Measurements from ENCODE around the gene AAK1. TPM values are rescaled to one million over a fixed set of nuclear protein-coding genes. Genes with fewer than 3 reads are reported as not detected.

AAK1 gene
- total RNA-seq, 1 donor from 2014 or later = 108 TPM

DNA sequence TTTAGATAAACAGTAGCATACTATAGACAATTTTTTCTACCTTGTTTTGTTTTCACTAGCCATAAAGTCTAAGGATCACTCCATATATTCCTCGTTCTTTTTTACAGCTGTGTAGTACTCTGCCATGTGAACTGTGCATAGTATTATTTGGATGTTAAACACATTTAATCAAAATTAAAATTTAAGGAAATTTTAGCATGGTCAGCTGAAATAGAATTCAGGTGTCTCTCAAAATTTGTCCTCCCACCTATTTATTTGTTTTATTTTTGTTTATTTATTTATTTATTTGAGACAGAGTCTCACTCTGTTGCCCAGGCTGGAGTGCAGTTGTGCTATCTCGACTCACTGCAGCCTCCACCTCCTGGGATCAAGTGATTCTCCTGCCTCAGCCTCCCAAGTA lies 46.4 kb upstream of the AAK1 start:
- Mint-ChIP-seq H3K27me3 (ENCODE audit: low read depth, unreplicated experiment) (no peaks in the 10 kb centered on the region), H3K27ac (ENCODE audit: unreplicated experiment) (no peak overlapping the region), H3K9me3 (ENCODE audit: unreplicated experiment) (no peaks in the 10 kb centered on the region), H3K4me3 (ENCODE audit: unreplicated experiment) (no peak overlapping the region), H3K4me1 (ENCODE audit: low read depth, unreplicated experiment) (peaks cover under 1% of the 10 kb centered on the region), H3K36me3 (ENCODE audit: low read depth, unreplicated experiment) (no peaks in the 10 kb centered on the region)
- no peaks in the 10 kb centered on the region for H3K79me2 ChIP-seq (ENCODE audit: insufficient read depth, low read length)
- H3K9me3 ChIP-seq (ENCODE audit: insufficient read depth, low read depth, low read length) = no peaks in the 10 kb centered on the region
- H3K4me3 ChIP-seq (ENCODE audit: insufficient read depth, low read depth, low read length) = no peak overlapping the region
- DNase-seq (ENCODE audit: low read depth) = no peak
- H3K36me3 ChIP-seq (ENCODE audit: insufficient read depth, low read length) = no peaks in the 10 kb centered on the region
- H3K4me2 ChIP-seq (ENCODE audit: low read length) = no peak overlapping the region
- FAIRE-seq = no peak
- no peak overlapping the region for H2AFZ ChIP-seq (ENCODE audit: low read depth, low read length)
- no peaks in the 10 kb centered on the region for H3K27me3 ChIP-seq (ENCODE audit: insufficient read depth, low read length)
- no peak overlapping the region for H3K9ac ChIP-seq (ENCODE audit: low read length)
- no peak overlapping the region for H3K27ac ChIP-seq (ENCODE audit: low read depth, low read length)
- H4K20me1 ChIP-seq (ENCODE audit: insufficient read depth, low read length) = no peaks in the 10 kb centered on the region
- TF ChIP-seq EZH2 (IDR thresholded peaks at IDR 0.05; ENCODE audit: insufficient read depth, low read length) = no peak
- TF ChIP-seq, protein P1, sequence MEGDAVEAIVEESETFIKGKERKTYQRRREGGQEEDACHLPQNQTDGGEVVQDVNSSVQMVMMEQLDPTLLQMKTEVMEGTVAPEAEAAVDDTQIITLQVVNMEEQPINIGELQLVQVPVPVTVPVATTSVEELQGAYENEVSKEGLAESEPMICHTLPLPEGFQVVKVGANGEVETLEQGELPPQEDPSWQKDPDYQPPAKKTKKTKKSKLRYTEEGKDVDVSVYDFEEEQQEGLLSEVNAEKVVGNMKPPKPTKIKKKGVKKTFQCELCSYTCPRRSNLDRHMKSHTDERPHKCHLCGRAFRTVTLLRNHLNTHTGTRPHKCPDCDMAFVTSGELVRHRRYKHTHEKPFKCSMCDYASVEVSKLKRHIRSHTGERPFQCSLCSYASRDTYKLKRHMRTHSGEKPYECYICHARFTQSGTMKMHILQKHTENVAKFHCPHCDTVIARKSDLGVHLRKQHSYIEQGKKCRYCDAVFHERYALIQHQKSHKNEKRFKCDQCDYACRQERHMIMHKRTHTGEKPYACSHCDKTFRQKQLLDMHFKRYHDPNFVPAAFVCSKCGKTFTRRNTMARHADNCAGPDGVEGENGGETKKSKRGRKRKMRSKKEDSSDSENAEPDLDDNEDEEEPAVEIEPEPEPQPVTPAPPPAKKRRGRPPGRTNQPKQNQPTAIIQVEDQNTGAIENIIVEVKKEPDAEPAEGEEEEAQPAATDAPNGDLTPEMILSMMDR (IDR thresholded peaks at IDR 0.05; ENCODE audit: insufficient read depth, low read depth, low read length) = no peak
- peaks cover 26% of the 10 kb centered on the region for H3K4me1 ChIP-seq (ENCODE audit: insufficient read depth, low read length)

DNA sequence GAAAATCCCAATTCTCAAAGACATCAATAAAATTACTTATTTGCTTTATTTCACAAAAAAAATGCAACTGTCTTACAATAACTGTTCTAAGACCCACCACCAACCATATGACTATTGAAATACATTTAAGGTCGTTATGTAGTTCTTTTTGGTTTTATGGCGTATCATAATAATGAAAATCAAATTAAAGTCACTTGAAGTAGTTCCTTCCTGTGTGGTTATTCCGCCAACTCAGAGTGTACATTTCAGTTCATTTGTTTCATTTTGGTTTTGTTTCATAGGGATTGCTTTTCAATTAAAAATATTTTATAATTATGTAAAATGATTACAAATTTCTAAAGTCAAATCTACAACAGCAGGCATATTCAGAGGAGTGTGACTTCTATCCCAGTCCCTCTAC lies 45.9 kb upstream of the AAK1 start:
- Histone ChIP-seq H3K4me3 (ENCODE audit: insufficient read depth, low read depth, low read length) (no peak overlapping the region), H3K4me2 (ENCODE audit: low read length) (no peak overlapping the region), H3K4me1 (ENCODE audit: insufficient read depth, low read length) (peaks cover 22% of the 10 kb centered on the region), H2AFZ (ENCODE audit: low read depth, low read length) (no peak overlapping the region), H3K79me2 (ENCODE audit: insufficient read depth, low read length) (no peaks in the 10 kb centered on the region), H3K27me3 (ENCODE audit: insufficient read depth, low read length) (no peaks in the 10 kb centered on the region), H3K36me3 (ENCODE audit: insufficient read depth, low read length) (no peaks in the 10 kb centered on the region), H3K9ac (ENCODE audit: low read length) (no peak overlapping the region), H3K9me3 (ENCODE audit: insufficient read depth, low read depth, low read length) (no peaks in the 10 kb centered on the region), H4K20me1 (ENCODE audit: insufficient read depth, low read length) (no peaks in the 10 kb centered on the region), H3K27ac (ENCODE audit: low read depth, low read length) (no peak overlapping the region)
- Mint-ChIP-seq H3K36me3 (ENCODE audit: low read depth, unreplicated experiment) (no peaks in the 10 kb centered on the region), H3K27ac (ENCODE audit: unreplicated experiment) (no peak overlapping the region), H3K4me3 (ENCODE audit: unreplicated experiment) (no peak overlapping the region), H3K4me1 (ENCODE audit: low read depth, unreplicated experiment) (peaks cover 2% of the 10 kb centered on the region), H3K27me3 (ENCODE audit: low read depth, unreplicated experiment) (no peaks in the 10 kb centered on the region), H3K9me3 (ENCODE audit: unreplicated experiment) (no peaks in the 10 kb centered on the region)
- DNase-seq (ENCODE audit: low read depth) (no peak), FAIRE-seq (no peak)
- TF ChIP-seq EZH2 (IDR thresholded peaks at IDR 0.05; ENCODE audit: insufficient read depth, low read length) = no peak
- TF ChIP-seq, protein P1 (IDR thresholded peaks at IDR 0.05; ENCODE audit: insufficient read depth, low read depth, low read length) = no peak

DNA sequence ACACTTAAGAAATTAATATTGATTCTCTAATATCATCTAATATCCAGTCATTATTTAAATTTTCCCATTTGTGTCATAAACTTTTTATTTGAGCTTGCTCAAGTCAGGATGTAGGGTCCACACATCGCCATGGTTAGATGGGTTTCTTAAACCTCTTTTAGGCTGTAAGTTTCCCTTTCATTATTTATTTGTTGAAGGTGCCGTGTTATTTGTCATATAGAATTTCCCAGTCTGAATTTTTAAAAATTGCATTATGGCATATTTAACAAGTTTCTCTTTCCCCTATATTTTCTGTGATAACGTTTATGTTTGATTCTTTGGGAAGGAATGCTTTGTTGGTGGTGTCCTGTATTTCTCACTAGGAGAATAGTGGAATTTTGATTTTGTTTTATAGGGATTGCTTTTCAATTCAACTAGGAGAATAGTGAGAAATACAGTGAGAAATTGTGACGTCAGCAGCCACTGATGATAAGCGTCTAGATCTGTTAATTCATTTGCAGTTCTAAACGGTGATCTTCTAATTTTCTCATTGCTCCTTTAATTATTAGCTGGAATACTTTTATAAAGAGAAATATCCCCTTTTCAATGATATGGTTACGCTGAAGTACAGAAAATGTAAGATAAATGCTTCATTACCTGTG lies 44.6 kb upstream of the AAK1 start:
- H3K9ac ChIP-seq (ENCODE audit: low read length) = no peak overlapping the region
- H3K4me2 ChIP-seq (ENCODE audit: low read length) = no peak overlapping the region
- H3K27me3 ChIP-seq (ENCODE audit: insufficient read depth, low read length) = no peaks in the 10 kb centered on the region
- H3K27me3 Mint-ChIP-seq (ENCODE audit: low read depth, unreplicated experiment) = no peaks in the 10 kb centered on the region
- TF ChIP-seq, protein P1 (IDR thresholded peaks at IDR 0.05; ENCODE audit: insufficient read depth, low read depth, low read length) = no peak
- no peak for TF ChIP-seq EZH2 (IDR thresholded peaks at IDR 0.05; ENCODE audit: insufficient read depth, low read length)
- DNase-seq (ENCODE audit: low read depth) = no peak
- H3K27ac Mint-ChIP-seq (ENCODE audit: unreplicated experiment) = no peak overlapping the region
- H3K9me3 ChIP-seq (ENCODE audit: insufficient read depth, low read depth, low read length) = no peaks in the 10 kb centered on the region
- no peak overlapping the region for H3K27ac ChIP-seq (ENCODE audit: low read depth, low read length)
- H3K79me2 ChIP-seq (ENCODE audit: insufficient read depth, low read length) = no peaks in the 10 kb centered on the region
- no peaks in the 10 kb centered on the region for H3K9me3 Mint-ChIP-seq (ENCODE audit: unreplicated experiment)
- H3K4me1 ChIP-seq (ENCODE audit: insufficient read depth, low read length) = peaks cover 19% of the 10 kb centered on the region
- H2AFZ ChIP-seq (ENCODE audit: low read depth, low read length) = no peak overlapping the region
- no peaks in the 10 kb centered on the region for H3K36me3 Mint-ChIP-seq (ENCODE audit: low read depth, unreplicated experiment)
- no peak overlapping the region for H3K4me3 ChIP-seq (ENCODE audit: insufficient read depth, low read depth, low read length)
- H3K4me3 Mint-ChIP-seq (ENCODE audit: unreplicated experiment) = no peak overlapping the region
- H3K36me3 ChIP-seq (ENCODE audit: insufficient read depth, low read length) = no peaks in the 10 kb centered on the region
- H3K4me1 Mint-ChIP-seq (ENCODE audit: low read depth, unreplicated experiment) = peaks cover 8% of the 10 kb centered on the region
- no peak for FAIRE-seq
- H4K20me1 ChIP-seq (ENCODE audit: insufficient read depth, low read length) = no peaks in the 10 kb centered on the region

All from astrocyte (in vitro differentiated cells and primary cell).